LNCaP clone FGC (cell line): ENCODE measurements around the gene VRTN.

Source experiments
- DNase-seq: peaks from one replicate; pipeline ENCODE4 v3.0.0-alpha.2; 2011; ENCODE audit warnings: low read depth
- H3K4me3 ChIP-seq: 2 replicates; pipeline ENCODE4 v1.5.1; 2011; ENCODE audit warnings: mild to moderate bottlenecking, low read depth, low read length, control low read depth
- CTCF ChIP-seq: IDR thresholded peaks from 2 replicates; pipeline ENCODE4 v1.5.1; 2012; ENCODE audit warnings: mild to moderate bottlenecking; ENCODE audit not compliant: control insufficient read depth, insufficient read depth; ENCODE audit errors: extremely low read depth

VRTN gene

GRCh38 chr14:74408870-74409269 lies 60.6 kb downstream of the VRTN start:
- DNase-seq, result no peak
- no peak for TF ChIP-seq CTCF
- H3K4me3 ChIP-seq, result no peak overlapping the region

- TF ChIP-seq CTCF, result no peak
- H3K4me3 ChIP-seq, result no peak overlapping the region
- no peak for DNase-seq
Observed at GRCh38 chr14:74409441-74409840, 61.2 kb downstream of the VRTN start.
